Vagina (tissue), 2 donors: ENCODE results near the gene HTR6. TPM values are rescaled to one million over a fixed set of nuclear protein-coding genes. Genes with fewer than 3 reads are reported as not detected.

Source experiments
- DNase-seq, 2 donors: peaks; one replicate each; pipeline ENCODE4 v3.0.0-alpha.2; 2017; ENCODE audit errors: extremely low spot score in 2 of 2
- H3K27ac ChIP-seq: fragments of 200-600 bp; sonication (generic); one replicate; pipeline ENCODE4 v1.5.1; 2019
- H3K27me3 ChIP-seq: fragments of 200-600 bp; sonication (generic); one replicate; pipeline ENCODE4 v1.5.1; 2019
- H3K36me3 ChIP-seq, 2 donors: fragments of 200-600 bp; sonication (generic); one replicate each; pipeline ENCODE4 v1.5.1; 2017 to 2019
- H3K4me1 ChIP-seq: fragments of 200-600 bp; sonication (generic); one replicate; pipeline ENCODE4 v1.5.1; 2019
- H3K4me3 ChIP-seq, 2 donors: fragments of 200-600 bp; sonication (generic); 1 replicate in 1 of 2; 2 replicates in 1 of 2; pipeline ENCODE4 v1.5.1; 2016 to 2019
- H3K9me3 ChIP-seq: fragments of 200-600 bp; sonication (generic); one replicate; pipeline ENCODE4 v1.5.1; 2019
- POLR2A ChIP-seq, 2 donors: fragments of 450-650 bp; IDR thresholded peaks; one replicate each; pipeline ENCODE4 v1.6.1; 2017; ENCODE audit warnings: antibody characterized with exemption in 2 of 2, mild to moderate bottlenecking in 2 of 2, moderate library complexity in 2 of 2
- POLR2AphosphoS5 ChIP-seq, 2 donors: sonication (generic); formaldehyde crosslinking; IDR thresholded peaks; one replicate each; pipeline ENCODE4 v1.9.0; 2017; ENCODE audit warnings: antibody characterized with exemption in 2 of 2, mild to moderate bottlenecking in 2 of 2, low read depth in 1 of 2; ENCODE audit not compliant: insufficient read depth in 1 of 2
- intact Hi-C: fragments of 100-400 bp; cut with DNase I; formaldehyde crosslinking; loops from one replicate; pipeline ENCODE4 v1.15.1; 2023
- total RNA-seq: library from RNA; depleted of rRNA; stranded (reverse); fragments of >200 nt; gene quantifications from one replicate; pipeline ENCODE4 v1.2.3, GENCODE V29; 2016
- TF ChIP-seq, protein P1 (sequence below), 3 experiments: fragments of 450-650 bp in 2 of 3; fragments of 200-600 bp in 1 of 3; sonication (generic) in 1 of 3; IDR thresholded peaks; one replicate each; pipeline ENCODE4 v1.5.1; 2017 to 2019; ENCODE audit warnings: antibody characterized with exemption in 3 of 3, mild to moderate bottlenecking in 2 of 3, moderate library complexity in 2 of 3

Gene HTR6
- total RNA-seq, 1 donor from 2014 or later, result not detected

GRCh38 chr1:19655718-19656080 lies 9.0 kb upstream of the HTR6 start:
- TF ChIP-seq, protein P1, sequence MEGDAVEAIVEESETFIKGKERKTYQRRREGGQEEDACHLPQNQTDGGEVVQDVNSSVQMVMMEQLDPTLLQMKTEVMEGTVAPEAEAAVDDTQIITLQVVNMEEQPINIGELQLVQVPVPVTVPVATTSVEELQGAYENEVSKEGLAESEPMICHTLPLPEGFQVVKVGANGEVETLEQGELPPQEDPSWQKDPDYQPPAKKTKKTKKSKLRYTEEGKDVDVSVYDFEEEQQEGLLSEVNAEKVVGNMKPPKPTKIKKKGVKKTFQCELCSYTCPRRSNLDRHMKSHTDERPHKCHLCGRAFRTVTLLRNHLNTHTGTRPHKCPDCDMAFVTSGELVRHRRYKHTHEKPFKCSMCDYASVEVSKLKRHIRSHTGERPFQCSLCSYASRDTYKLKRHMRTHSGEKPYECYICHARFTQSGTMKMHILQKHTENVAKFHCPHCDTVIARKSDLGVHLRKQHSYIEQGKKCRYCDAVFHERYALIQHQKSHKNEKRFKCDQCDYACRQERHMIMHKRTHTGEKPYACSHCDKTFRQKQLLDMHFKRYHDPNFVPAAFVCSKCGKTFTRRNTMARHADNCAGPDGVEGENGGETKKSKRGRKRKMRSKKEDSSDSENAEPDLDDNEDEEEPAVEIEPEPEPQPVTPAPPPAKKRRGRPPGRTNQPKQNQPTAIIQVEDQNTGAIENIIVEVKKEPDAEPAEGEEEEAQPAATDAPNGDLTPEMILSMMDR (IDR thresholded peaks at IDR 0.05), result no peak
- TF ChIP-seq POLR2A (IDR thresholded peaks at IDR 0.05) (no peak), POLR2AphosphoS5 (IDR thresholded peaks at IDR 0.05; ENCODE audit: insufficient read depth in 1 of 2, low read depth in 1 of 2) (no peak)
- Histone ChIP-seq H3K4me3 (no peak overlapping the region), H3K4me1 (peaks cover 60% of the 10 kb centered on the region), H3K27me3 (no peaks in the 10 kb centered on the region), H3K36me3 (peaks cover 0 to 40% of the 10 kb centered on the region in 2 donors), H3K27ac (peak overlapping the region; percentile 69), H3K9me3 (no peaks in the 10 kb centered on the region)
- DNase-seq, result no peak
- intact Hi-C loops, result loop anchor here (10.0 kb wide), 1 partner anchor 441 kb away; the partner anchor contains the start of gene UBR4

GRCh38 chr1:19656134-19656779 lies 8.4 kb upstream of the HTR6 start:
- peaks cover 0 to 40% of the 10 kb centered on the region in 2 donors for H3K36me3 ChIP-seq
- no peak for DNase-seq
- intact Hi-C loops, result loop anchor here (10.0 kb wide), 1 partner anchor 441 kb away; the partner anchor contains the start of gene UBR4
- peaks cover 54% of the 10 kb centered on the region for H3K4me1 ChIP-seq
- H3K9me3 ChIP-seq, result no peaks in the 10 kb centered on the region
- H3K27ac ChIP-seq, result peak overlapping the region; percentile 69
- no peak overlapping the region for H3K4me3 ChIP-seq
- no peaks in the 10 kb centered on the region for H3K27me3 ChIP-seq
- no peak for TF ChIP-seq POLR2A (IDR thresholded peaks at IDR 0.05)
- TF ChIP-seq, protein P1 (IDR thresholded peaks at IDR 0.05), result no peak

- TF ChIP-seq POLR2A (IDR thresholded peaks at IDR 0.05) (no peak), POLR2AphosphoS5 (IDR thresholded peaks at IDR 0.05; ENCODE audit: insufficient read depth in 1 of 2, low read depth in 1 of 2) (no peak)
- TF ChIP-seq, protein P1 (IDR thresholded peaks at IDR 0.05), result no peak
- intact Hi-C loops, result loop anchor here (10.0 kb wide), 1 partner anchor 442 kb away; the partner anchor contains the start of gene UBR4
- Histone ChIP-seq H3K27me3 (no peaks in the 10 kb centered on the region), H3K9me3 (no peaks in the 10 kb centered on the region), H3K36me3 (peaks cover 0 to 40% of the 10 kb centered on the region in 2 donors), H3K4me3 (no peak overlapping the region), H3K4me1 (peaks cover 48% of the 10 kb centered on the region), H3K27ac (no peak overlapping the region)
- no peak for DNase-seq
Observed at GRCh38 chr1:19656780-19657466, 7.8 kb upstream of the HTR6 start.

GRCh38 chr1:19657511-19657910 lies 7.2 kb upstream of the HTR6 start:
- Histone ChIP-seq H3K27me3 (no peaks in the 10 kb centered on the region), H3K36me3 (peaks cover 0 to 40% of the 10 kb centered on the region in 2 donors), H3K9me3 (no peaks in the 10 kb centered on the region), H3K4me3 (no peak overlapping the region), H3K4me1 (peaks cover 42% of the 10 kb centered on the region), H3K27ac (no peak overlapping the region)
- no peak for DNase-seq
- intact Hi-C loops, result loop anchor here (10.0 kb wide), 1 partner anchor 443 kb away; the partner anchor contains the start of gene UBR4
- TF ChIP-seq POLR2A (IDR thresholded peaks at IDR 0.05) (no peak), POLR2AphosphoS5 (IDR thresholded peaks at IDR 0.05; ENCODE audit: insufficient read depth in 1 of 2, low read depth in 1 of 2) (peak in 1 of 2 donors; percentile 0)

- intact Hi-C loops, result loop anchor here (10.0 kb wide), 1 partner anchor 443 kb away; the partner anchor contains the start of gene UBR4
- peaks cover 0 to 40% of the 10 kb centered on the region in 2 donors for H3K36me3 ChIP-seq
Observed at GRCh38 chr1:19658186-19658585, 6.5 kb upstream of the HTR6 start.

More at GRCh38 chr1:19658186-19658585, 6.5 kb upstream of the HTR6 start:
- Histone ChIP-seq H3K9me3 (no peaks in the 10 kb centered on the region), H3K27ac (peak overlapping the region; percentile 43), H3K4me3 (no peak overlapping the region), H3K4me1 (peaks cover 38% of the 10 kb centered on the region), H3K27me3 (no peaks in the 10 kb centered on the region)
- no peak for DNase-seq
- no peak for TF ChIP-seq POLR2A (IDR thresholded peaks at IDR 0.05)
- TF ChIP-seq, protein P1 (IDR thresholded peaks at IDR 0.05), result no peak
- TF ChIP-seq POLR2AphosphoS5 (IDR thresholded peaks at IDR 0.05; ENCODE audit: insufficient read depth in 1 of 2, low read depth in 1 of 2), result peak in 1 of 2 donors; percentile 36
